Renal cortex interstitium (tissue), 15 donors: Measurements from ENCODE around the gene LAMTOR1. TPM values are rescaled to one million over a fixed set of nuclear protein-coding genes. Genes with fewer than 3 reads are reported as not detected.
"Not testable (repeated sequence)": the region's sequence is repeated elsewhere in the genome, so short reads cannot be mapped to it uniquely, and the experiment has no call there.

Experiments
- DNase-seq, 11 donors: peaks; one replicate each; pipeline ENCODE4 v3.0.0-alpha.2; 2013; ENCODE audit warnings: low read depth in 9 of 11, low spot score in 4 of 11; ENCODE audit errors: extremely low read depth in 1 of 11
- long read RNA-seq, 16 experiments: transcript quantifications; one replicate each; lab custom pipeline, GENCODE V29; 2026
- polyA plus RNA-seq, 3 donors: library from polyadenylated mRNA; unstranded; fragments of 120-200 nt; gene quantifications; one replicate each; pipeline ENCODE4 v1.2.1, GENCODE V29; 2013; ENCODE audit not compliant: insufficient read length in 3 of 3

The LAMTOR1 gene
- 100 to 1,000 TPM; 115 to 126 (median 120) TPM for polyA plus RNA-seq
- long read RNA-seq, donor 1, transcript LAMTOR1-201 (5 exons, 1,179 nt) = major isoform, 60 of 65 reads
- long read RNA-seq, donor 1, partial matches to known transcripts = 0 of 65 reads
- long read RNA-seq, donor 1, other reads (novel, unspliced or antisense) = 0 of 65 reads
- long read RNA-seq, donor 2, transcript LAMTOR1-201 (5 exons, 1,179 nt) = major isoform, 48 of 53 reads
- long read RNA-seq, donor 2, partial matches to known transcripts = 5 of 53 reads
- long read RNA-seq, donor 2, other reads (novel, unspliced or antisense) = 0 of 53 reads
- long read RNA-seq, donor 3, transcript LAMTOR1-201 (5 exons, 1,179 nt) = major isoform, 87 of 90 reads
- long read RNA-seq, donor 3, partial matches to known transcripts = 0 of 90 reads
- long read RNA-seq, donor 3, other reads (novel, unspliced or antisense) = 0 of 90 reads
- long read RNA-seq, donor 4, transcript LAMTOR1-201 (5 exons, 1,179 nt) = major isoform, 43 of 44 reads
- long read RNA-seq, donor 4, partial matches to known transcripts = 0 of 44 reads
- long read RNA-seq, donor 4, other reads (novel, unspliced or antisense) = 0 of 44 reads
- long read RNA-seq, donor 5 = 0 reads
- long read RNA-seq, donor 6, transcript LAMTOR1-201 (5 exons, 1,179 nt) = major isoform, 44 of 47 reads
- long read RNA-seq, donor 6, partial matches to known transcripts = 0 of 47 reads
- long read RNA-seq, donor 6, other reads (novel, unspliced or antisense) = 0 of 47 reads
- long read RNA-seq, donor 7, transcript LAMTOR1-201 (5 exons, 1,179 nt) = major isoform, 80 of 81 reads
- long read RNA-seq, donor 7, partial matches to known transcripts = 0 of 81 reads
- long read RNA-seq, donor 7, other reads (novel, unspliced or antisense) = 0 of 81 reads
- long read RNA-seq, donor 8, transcript LAMTOR1-201 (5 exons, 1,179 nt) = major isoform, 92 of 144 reads
- long read RNA-seq, donor 8, partial matches to known transcripts = 49 of 144 reads
- long read RNA-seq, donor 8, other reads (novel, unspliced or antisense) = 0 of 144 reads
- long read RNA-seq, donor 9, transcript LAMTOR1-201 (5 exons, 1,179 nt) = major isoform, 64 of 66 reads
- long read RNA-seq, donor 9, partial matches to known transcripts = 0 of 66 reads
- long read RNA-seq, donor 9, other reads (novel, unspliced or antisense) = 0 of 66 reads
- long read RNA-seq, donor 10, transcript LAMTOR1-201 (5 exons, 1,179 nt) = major isoform, 51 of 63 reads
- long read RNA-seq, donor 10, partial matches to known transcripts = 10 of 63 reads
- long read RNA-seq, donor 10, other reads (novel, unspliced or antisense) = 0 of 63 reads
- long read RNA-seq, donor 11, transcript LAMTOR1-201 (5 exons, 1,179 nt) = major isoform, 51 of 54 reads
- long read RNA-seq, donor 11, partial matches to known transcripts = 0 of 54 reads
- long read RNA-seq, donor 11, other reads (novel, unspliced or antisense) = 0 of 54 reads
- long read RNA-seq, donor 12, transcript LAMTOR1-201 (5 exons, 1,179 nt) = major isoform, 26 of 28 reads
- long read RNA-seq, donor 12, partial matches to known transcripts = 0 of 28 reads
- long read RNA-seq, donor 12, other reads (novel, unspliced or antisense) = 0 of 28 reads
- long read RNA-seq, donor 13 = 0 reads
- long read RNA-seq, donor 14, transcript LAMTOR1-201 (5 exons, 1,179 nt) = major isoform, 63 of 64 reads
- long read RNA-seq, donor 14, partial matches to known transcripts = 0 of 64 reads
- long read RNA-seq, donor 14, other reads (novel, unspliced or antisense) = 0 of 64 reads
- long read RNA-seq, donor 15, transcript LAMTOR1-201 (5 exons, 1,179 nt) = major isoform, 19 of 20 reads
- long read RNA-seq, donor 15, partial matches to known transcripts = 0 of 20 reads
- long read RNA-seq, donor 15, other reads (novel, unspliced or antisense) = 0 of 20 reads
- long read RNA-seq, donor 16, transcript LAMTOR1-201 (5 exons, 1,179 nt) = major isoform, 155 of 165 reads
- long read RNA-seq, donor 16, partial matches to known transcripts = 7 of 165 reads
- long read RNA-seq, donor 16, other reads (novel, unspliced or antisense) = 0 of 165 reads

DNA sequence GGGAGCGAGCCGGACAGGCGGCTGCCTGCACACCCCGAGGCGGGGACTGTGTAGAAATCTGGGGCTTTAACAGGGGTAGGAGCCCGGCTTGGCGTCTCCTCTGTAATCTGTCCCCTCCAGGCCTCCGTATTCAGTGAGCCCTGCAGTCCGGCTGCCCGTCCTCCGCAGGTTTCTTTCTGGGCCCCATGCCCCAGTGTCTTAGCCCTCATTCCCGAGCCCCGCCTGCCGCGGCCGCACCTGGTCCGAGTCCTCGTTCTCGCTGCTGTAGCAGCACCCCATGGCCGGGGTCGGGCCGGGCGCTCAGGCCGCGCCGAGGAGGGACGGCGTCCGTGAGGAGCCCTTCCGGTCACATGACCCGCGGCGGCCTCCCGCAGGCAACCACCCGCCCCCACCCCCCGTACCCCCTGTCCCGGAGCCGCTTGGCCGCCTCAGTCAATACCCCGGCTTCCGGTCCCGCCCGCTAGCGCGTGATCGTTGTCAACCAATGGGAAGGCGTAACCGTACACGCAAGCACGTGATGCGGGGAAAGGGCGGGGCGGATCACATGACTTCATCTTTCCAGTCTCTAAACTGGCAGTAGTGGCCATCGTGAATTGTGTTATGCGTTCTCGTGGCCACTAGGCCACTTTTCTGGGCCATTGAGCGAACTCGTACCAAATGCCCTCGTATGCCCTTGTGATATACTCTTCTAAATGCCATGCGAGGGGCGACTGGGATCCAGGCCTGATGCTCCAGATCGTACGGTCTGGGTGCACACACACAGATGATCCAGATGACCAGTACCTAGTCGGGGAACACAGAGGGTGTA is at the start of gene LAMTOR1:
Gene LAMTOR1, minus strand, starts transcription at position 352 of the 808 bp plus-strand sequence. Its CDS starts 73 bp downstream, at position 279.
- peak; percentile 96 to 99 (median 99) for DNase-seq

DNA sequence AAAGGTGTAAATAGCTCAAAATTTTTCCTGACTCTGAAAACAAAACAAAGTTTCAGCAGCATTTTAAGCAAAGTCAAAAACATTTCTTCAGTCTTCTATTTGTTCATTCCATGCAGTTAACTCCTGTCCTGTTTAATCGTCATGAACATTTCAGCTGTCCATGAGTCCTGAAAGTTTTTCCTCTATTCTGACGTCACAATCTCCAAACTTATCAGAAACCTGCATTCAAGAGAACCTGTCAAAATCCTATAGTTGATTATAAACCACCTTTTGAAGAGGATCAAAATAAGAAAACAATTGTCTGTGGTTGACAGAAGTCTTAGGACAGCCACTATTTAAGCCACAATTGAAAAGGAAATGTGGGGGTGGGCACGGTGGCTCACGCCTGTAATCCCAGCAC is 47.8 kb upstream of the LAMTOR1 start:
- no peak for DNase-seq

DNA sequence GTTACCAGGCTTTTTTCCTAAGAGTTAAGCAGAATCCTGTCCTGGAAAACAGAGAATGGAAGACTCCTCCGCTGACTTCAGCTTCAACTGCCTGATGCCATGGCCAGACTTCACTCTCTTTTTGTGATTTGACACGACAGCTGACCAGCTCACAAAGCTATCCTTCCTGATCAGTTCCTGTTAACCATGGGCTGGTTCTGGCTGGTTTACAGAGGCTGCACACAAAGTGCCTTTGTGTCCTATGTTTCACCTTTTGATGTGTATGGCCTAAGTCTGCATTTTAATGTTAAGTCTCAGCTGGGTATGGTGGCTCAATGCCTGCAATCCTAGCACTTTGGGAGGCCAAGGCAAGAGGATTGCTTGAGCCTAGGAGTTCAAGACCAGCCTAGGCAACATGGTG is 43.5 kb upstream of the LAMTOR1 start:
- no peak for DNase-seq

DNA sequence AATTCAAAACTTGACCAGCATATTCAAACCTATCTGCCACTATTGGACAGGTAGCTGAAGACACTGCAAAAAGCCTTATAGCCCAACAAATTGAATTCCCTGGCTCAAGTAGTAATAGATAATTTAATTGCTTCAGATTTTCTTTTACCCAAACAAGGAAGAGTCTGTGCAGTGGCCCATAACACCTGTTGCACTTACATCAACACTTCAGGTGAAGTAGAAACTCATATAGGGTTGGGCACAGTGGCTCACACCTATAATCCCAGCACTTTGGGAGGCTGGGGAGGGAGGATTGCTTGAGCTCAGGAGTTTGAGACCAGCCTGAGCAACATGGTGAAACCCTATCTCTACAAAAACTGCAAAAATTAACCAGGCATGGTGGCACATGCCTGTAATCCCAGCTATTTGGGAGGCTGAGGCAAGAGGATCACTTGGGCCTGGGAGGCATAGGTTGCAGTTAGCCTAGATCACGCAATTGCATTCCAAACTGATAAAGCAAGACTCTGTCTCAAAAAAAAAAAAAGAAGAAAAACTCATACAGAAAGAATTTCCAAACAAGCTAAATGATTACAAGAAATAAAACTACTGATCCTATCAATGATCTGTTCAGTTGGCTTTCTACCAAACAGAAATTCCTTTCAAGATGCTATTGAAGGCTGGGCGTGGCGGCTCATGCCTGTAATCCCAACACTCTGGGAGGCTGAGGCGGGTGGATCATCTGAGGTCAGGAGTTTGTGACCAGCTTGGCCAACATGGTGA is 41.9 kb upstream of the LAMTOR1 start:
- no peak for DNase-seq

DNA sequence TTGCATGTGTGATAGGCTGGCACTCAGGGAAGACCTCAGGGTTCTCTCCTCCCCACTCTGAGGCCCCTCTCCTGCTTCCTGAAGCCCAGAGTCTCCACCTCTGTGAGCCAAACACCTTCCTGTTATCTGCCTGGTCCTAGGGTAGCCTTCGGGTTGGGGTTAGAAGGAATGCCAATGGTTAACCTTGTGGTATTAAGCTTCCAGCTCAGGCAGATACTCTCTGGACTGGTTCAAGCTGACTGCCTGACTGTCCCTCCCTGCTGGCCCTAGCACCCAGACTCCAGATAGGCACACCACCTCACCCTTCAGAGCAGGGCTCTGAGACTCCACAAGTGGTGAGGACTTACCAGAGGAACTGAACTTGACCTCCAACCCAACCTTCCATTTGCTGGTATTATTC is 39.4 kb upstream of the LAMTOR1 start:
- not testable (repeated sequence) for DNase-seq

DNA sequence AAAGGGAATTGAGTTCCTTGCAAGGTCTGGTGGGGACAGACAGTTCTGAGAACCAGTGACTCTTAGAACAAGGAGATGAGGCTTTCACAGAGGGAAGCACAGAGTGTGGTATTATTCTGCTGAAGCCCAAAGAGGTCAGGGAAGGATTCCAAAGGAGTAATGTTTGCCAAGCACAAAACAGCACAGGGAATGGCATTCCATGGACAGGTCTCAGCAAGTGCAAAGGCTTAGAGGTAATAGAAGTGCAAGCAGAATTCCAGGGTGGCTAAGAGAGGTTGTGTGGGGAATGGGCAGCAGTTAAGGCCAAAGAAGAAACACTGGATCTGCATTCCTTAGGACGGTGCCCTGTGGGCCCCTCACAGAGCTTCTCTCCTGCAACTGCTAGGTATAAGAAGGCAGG is 39.0 kb upstream of the LAMTOR1 start:
- DNase-seq = not testable (repeated sequence)

DNA sequence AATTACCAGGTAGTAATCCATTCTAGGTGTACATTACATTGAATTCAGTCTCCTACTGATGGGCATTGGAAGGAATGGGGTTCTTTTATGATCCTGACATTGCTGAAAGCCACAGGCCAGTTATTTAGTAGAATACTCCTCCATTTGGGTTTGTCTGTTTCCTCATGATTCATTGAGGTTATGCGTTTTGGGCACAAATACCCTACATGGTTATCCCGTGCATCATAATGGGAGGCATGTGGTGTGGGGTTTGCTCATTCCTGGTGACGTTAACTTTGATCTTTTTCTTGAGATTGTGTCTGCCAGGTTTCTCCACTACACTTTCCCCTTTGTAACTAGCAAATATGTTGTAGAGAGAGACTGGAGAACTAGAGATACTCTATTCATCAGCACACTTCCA is 38.0 kb upstream of the LAMTOR1 start:
- no peak for DNase-seq

DNA sequence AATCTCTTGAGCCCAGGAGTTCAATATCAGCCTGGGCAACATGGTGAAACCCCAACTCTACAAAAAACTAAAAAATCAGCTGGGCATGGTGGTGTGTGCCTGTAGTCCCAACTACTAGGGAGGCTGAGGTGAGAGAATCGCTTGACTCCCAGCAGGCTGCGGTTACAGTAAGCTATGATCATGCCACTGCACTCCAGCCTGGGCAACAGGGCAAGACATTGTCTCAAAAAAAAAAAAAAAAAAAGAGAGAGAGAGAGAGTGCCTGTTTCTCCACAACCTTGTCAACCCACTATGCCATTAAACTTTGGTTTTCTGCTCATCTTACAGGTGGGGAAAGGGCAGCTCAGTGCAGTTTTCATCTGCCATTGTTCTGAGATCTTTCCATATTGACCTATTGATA is 37.6 kb upstream of the LAMTOR1 start:
- no peak for DNase-seq

DNA sequence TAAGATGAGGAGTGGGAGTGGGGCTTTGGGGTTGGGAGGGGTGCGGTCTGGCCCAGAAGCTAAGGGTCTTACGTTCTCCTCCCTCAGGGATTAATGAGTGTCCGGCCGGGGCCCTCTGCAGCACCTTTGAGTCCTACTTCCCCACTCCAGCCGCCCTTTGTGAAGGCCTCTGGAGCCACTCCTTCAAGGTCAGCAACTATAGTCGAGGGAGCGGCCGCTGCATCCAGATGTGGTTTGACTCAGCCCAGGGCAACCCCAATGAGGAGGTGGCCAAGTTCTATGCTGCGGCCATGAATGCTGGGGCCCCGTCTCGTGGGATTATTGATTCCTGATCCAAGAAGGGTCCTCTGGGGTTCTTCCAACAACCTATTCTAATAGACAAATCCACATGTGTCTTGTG is 36.4 kb upstream of the LAMTOR1 start:
- no peak for DNase-seq

DNA sequence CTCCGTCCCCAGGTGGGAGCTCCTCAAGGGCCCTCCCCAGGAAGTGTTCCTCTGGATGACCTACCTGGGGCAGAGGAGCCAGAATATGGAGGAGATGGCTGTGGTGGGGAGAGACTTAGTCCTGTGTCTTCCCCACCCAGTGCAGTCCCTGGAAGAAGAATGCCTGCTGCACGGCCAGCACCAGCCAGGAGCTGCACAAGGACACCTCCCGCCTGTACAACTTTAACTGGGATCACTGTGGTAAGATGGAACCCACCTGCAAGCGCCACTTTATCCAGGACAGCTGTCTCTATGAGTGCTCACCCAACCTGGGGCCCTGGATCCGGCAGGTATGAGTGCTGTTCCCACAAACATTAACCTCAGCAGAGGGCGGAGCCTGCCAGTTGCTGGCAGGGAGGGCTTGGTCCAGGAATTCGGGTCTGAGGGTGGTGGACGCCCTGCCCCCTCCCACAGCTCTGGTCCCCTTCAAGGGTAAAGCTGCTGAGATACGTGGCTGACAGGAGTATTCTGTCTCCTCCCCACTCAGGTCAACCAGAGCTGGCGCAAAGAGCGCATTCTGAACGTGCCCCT is 35.8 kb upstream of the LAMTOR1 start:
- DNase-seq = peak in 2 of 11 donors; percentile 2 to 20

DNA sequence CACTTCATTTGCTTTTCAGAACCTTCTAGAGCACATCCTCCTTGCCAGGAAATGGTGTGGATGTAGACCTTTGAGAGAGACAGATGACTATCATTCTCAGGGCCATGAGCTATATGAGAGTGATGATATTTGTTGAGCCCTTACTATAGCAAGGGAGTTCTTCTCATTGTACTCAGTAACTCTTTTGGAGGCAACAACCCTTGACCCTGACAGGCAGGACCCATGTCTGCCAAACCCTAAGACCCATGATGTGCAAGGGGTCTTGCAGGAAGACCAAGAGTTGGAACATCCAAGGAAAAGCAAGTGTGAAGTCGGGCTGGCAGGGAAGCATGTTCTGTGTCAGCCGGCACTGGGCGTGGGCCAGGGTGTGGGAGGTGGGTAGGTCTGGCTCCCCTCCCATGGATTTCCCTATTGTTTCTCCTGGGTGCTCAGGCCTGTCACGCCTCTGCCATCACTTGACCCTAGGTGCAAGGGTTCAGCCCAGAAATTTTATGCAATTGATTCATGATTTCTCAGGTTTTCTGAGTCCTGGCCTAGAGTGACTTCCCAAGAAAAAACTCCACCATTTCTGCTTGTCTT is 33.7 kb upstream of the LAMTOR1 start:
- no peak for DNase-seq

DNA sequence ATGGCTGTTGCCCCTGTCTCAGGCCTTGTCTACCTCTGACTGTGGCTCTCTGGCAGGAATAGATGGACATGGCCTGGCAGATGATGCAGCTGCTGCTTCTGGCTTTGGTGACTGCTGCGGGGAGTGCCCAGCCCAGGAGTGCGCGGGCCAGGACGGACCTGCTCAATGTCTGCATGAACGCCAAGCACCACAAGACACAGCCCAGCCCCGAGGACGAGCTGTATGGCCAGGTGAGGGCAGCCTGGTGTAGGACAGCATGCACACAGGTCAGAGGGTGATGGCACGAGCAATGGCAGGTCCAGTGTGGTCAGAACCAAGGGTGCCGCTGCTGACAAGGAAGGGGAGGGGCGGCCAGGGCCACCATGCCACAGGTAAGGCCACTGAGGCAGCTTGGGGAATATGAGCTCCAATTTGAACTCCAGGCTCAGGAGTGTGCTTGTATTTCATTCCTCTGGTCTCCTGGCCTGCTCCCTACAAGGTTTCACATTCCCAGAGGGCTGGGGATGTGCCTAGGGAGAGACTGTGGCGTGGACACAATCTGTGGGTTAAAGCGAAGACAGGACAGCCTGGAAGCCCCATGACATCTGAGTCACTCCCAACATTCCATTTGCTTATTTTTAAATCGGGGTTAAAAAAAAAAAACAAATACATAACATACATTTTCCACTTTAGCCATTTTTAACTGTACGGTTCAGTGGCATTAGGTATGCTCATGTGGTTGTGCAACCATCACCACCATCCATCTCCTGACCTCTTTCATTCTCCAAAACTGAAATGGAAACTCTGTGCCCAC is 33.0 kb upstream of the LAMTOR1 start:
- no peak for DNase-seq

DNA sequence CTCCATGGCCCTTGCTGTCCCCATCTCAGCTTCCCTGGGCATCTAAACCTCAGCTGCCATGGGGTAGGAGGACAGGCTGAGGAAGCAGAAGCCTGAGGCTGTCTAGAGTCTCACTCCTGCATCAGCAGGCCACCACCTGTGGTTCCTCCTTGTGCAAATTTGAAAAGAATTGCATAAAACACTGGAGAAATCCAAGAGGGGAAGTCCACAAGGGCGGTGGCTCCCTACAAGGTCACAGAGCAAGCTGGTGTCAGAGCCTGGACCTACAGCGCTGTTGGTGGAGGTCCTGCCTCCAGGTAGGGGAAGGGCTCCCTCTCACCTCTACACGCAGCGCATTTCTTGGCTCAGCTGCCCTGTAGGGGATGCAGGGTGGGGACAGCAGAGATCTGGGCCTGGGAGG is 32.4 kb upstream of the LAMTOR1 start, which contains the start of gene FOLR3:
Gene FOLR3, plus strand, starts transcription at position 253 of the 400 bp plus-strand sequence. CDS start 228 bp downstream, outside the sequence.
- not testable (repeated sequence) for DNase-seq

DNA sequence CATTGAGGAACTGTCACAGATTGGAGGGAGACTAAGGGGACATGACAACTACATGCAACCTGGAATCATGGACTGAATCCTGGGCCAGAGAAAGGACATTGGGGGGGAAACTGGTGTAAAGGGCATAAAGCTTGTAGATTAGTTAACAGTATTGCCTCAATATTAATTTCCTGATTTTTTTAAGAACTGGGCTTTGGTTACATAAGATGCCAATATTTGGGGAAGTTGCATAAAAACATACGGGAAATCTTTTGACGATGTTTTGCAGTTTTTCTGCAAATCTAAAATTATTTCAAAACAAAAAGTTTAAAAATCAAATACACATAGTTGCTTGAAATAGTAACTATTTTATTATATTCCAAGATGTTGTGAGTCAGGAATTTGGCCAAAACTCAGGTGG is 29.5 kb upstream of the LAMTOR1 start:
- DNase-seq = no peak

DNA sequence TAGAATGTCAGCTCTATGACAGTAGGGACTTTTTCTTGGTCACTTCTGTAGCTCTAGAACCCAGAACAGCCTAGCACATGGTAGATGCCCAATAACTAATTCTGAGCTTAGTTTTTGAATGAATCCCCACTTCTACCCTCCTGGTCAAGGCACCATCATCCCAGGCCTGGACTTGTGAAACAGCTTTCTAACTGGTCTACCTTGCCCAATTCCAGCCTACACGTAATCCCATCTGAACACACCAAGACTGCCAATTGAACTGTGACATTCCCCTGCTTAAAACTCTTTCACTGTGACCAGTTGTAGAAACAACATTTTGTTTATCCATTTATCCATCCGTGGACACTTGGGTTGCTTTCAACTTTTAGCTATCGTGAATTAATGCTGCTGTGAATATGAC is 26.3 kb upstream of the LAMTOR1 start:
- no peak for DNase-seq
